ELR (cell line): ENCODE data around the gene AMFR.
A peak's percentile ranks its signal among the peaks of the same experiment; 100 is the strongest.

ENCODE experiments used
- DNase-seq: peaks from one replicate; pipeline ENCODE4 v3.0.0-alpha.2; 2015; ENCODE audit warnings: low read depth

Gene AMFR

GRCh38 chr16:56362706-56363105 lies 62.6 kb downstream of the AMFR start:
- DNase-seq: no peak

GRCh38 chr16:56362057-56362655 lies 63.2 kb downstream of the AMFR start:
- no peak for DNase-seq

GRCh38 chr16:56360117-56361008 lies 65.0 kb downstream of the AMFR start:
- no peak for DNase-seq

- no peak for DNase-seq
Measured at GRCh38 chr16:56357765-56358322, 67.5 kb downstream of the AMFR start.

- DNase-seq: peak; percentile 73
Measured at GRCh38 chr16:56357241-56357764, 68.0 kb downstream of the AMFR start.

- peak; percentile 92 for DNase-seq
Measured at GRCh38 chr16:56356276-56357240, 68.8 kb downstream of the AMFR start.

GRCh38 chr16:56355786-56356275 lies 69.5 kb downstream of the AMFR start:
- DNase-seq: no peak

GRCh38 chr16:56355221-56355620 lies 70.1 kb downstream of the AMFR start:
- no peak for DNase-seq

GRCh38 chr16:56354746-56355145 lies 70.6 kb downstream of the AMFR start:
- no peak for DNase-seq

- DNase-seq: no peak
Measured at GRCh38 chr16:56354016-56354415, 71.3 kb downstream of the AMFR start.

GRCh38 chr16:56353054-56353921 lies 72.1 kb downstream of the AMFR start:
- no peak for DNase-seq

- DNase-seq: no peak
Measured at GRCh38 chr16:56352351-56353053, 72.8 kb downstream of the AMFR start.

GRCh38 chr16:56351481-56351880 lies 73.9 kb downstream of the AMFR start:
- DNase-seq: no peak

GRCh38 chr16:56350491-56351405 lies 74.6 kb downstream of the AMFR start:
- no peak for DNase-seq

- DNase-seq: no peak
Measured at GRCh38 chr16:56349711-56350161, 75.6 kb downstream of the AMFR start.

GRCh38 chr16:56349086-56349415 lies 76.3 kb downstream of the AMFR start:
- no peak for DNase-seq

GRCh38 chr16:56348168-56349085 lies 76.9 kb downstream of the AMFR start:
- peak; percentile 26 for DNase-seq

GRCh38 chr16:56347670-56348069 lies 77.7 kb downstream of the AMFR start:
- no peak for DNase-seq
